ENCODE data around the gene POU2F3.
A peak's percentile ranks its signal among the peaks of the same experiment; 100 is the strongest.

POU2F3 gene

DNA sequence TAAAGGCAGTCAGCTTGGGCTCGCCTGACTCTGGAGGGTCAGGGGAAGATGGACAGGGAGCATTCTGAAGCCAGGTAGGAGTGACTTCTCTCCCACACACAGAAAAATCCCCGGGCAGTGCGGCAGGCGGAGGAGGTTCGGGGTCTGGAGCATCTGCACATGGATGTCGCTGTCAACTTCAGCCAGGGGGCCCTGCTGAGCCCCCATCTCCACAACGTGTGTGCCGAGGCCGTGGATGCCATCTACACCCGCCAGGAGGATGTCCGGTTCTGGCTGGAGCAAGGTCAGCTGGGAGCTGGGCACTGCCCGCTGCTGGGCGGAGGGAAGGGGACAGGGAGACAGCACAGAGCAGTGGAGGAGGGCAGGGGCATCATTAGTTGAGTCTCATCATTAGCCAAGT lies 13.2 kb upstream of the POU2F3 start:
- no peak for DNase-seq (ENCODE audit: low spot score)

DNA sequence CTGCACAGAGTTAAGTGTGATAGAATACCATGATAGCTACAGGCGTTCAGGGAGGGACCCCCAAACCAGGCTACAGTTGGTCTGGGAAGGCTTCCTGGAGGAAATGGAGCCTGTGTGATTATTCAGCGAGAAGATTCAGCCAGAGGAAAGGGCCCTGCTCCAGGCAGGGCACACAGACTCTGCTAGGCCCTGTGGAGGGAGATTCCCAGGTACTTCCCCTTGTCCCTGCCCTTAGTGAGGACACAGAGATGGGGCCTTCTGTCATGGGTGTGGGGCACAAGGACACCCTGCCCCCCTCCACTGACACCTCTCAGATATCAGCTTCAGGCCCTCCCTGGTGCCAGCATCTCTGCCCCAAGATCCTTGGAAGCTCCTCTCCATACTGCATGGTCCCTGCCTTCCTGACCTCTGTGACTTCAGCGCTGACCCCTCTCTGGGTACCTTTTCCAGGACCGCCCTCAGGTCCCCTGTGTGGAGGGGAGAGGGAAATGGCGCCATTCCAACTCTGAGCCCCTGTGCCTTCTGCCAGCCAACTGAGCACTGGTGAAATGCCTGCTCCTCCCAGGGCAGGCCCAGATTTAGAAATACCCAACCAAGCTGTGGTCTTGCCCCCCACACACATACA lies 12.6 kb upstream of the POU2F3 start:
- no peak for DNase-seq (ENCODE audit: low spot score)

DNA sequence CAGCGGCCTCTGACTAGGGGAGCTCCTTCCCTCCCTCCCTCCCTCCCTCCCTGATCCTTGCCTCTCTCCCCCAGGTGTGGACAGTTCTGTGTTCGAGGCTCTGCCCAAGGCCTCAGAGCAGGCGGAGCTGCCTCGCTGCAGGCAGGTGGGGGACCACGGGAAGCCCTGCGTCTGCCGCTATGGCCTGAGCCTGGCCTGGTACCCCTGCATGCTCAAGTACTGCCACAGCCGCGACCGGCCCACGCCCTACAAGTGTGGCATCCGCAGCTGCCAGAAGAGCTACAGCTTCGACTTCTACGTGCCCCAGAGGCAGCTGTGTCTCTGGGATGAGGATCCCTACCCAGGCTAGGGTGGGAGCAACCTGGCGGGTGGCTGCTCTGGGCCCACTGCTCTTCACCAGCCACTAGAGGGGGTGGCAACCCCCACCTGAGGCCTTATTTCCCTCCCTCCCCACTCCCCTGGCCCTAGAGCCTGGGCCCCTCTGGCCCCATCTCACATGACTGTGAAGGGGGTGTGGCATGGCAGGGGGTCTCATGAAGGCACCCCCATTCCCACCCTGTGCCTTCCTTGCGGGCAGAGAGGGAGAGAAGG lies 11.1 kb upstream of the POU2F3 start:
- DNase-seq (ENCODE audit: low spot score) = no peak

DNA sequence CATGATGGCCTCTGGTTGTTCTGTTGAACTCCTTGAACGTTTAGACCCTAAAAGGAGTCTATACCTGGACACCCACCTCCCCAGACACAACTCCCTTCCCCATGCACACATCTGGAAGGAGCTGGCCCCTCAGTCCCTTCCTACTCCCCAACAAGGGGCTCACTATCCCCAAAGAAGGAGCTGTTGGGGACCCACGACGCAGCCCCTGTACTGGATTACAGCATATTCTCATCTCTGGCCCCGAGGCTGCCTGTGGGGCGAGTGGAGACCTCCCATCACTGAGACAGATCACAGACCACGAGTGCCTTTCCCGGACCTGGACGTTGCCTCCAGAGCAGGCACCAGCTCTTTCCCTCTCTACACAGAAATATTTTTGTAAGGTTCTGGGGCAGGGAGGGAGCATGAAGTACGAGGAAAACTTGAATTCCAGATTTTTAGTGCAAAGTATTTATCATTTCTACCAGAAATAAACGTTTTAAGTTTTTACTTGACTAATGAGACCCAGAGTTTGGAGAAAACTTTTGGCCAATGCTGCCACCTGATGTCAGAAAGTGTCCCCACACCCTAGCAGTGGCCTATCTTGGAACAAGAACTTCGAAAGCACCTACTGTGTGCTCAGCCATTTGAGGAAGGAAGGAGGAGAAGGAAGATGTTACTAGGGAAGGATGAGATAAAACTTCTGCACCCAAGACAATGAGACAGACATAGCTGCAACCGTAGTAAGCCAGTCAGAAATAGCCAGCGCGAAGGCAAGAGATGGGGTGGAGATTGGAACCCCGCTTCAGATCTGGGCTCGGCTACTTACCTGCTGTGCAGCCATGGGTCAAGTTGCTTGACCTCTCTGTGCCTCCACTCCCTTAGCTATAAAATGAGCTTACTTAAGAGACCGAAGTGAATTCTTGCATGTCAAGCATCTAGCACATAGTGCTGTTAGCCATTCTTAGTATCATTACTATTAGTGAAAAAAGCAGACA lies 10.2 kb upstream of the POU2F3 start:
- no peak for DNase-seq (ENCODE audit: low spot score)

DNA sequence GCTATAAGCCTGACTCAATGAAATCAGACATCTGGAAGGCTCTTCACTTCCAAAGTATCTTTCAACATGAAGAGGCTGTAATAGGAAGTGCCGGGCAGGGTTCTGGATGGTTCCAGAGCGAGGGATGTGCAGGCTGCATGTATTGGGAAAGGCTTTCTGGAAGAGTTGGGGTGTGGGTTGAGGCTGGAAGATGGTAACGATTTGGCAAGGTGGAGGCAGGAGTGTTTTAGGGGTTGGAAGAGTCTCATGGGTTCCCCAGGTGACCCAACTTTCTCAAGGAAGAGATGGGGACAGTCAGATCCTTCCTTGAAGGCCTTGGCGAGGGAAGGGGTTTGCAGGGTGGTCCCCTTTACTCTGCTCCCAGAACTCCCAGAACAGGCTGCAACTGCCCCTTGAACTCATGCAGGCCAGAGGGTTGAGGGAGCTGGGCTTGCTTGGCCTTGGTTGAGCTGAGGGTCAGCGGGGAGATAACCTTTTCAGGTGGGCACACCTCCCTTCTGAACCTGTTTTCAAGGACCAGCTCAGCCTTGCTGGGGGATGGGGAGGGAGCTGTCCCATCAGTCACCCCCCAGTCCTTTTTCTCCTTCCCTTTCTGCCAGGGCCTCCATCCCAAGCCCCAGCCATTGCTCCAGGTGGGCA lies 9.4 kb upstream of the POU2F3 start:
- no peak for DNase-seq (ENCODE audit: low spot score)

DNA sequence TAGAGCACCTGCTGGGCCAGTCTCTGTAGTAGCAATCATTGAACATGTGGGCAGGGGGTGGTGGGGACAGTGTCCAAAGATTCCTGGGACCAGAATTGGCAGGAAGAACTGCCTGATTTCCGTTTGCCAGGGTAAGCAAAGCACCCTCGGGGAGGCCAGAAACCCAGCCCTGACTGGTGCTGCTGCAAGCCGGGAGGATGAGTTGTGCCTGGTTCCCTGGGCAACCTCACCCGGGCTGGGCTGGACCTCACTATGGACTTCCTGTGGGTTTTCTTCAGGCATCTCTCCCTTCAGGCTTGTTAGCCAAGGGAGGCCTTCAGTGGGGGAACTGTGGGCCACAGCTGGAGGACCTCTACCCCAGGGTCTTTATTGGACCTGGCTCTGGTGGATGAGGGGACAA lies 8.0 kb upstream of the POU2F3 start:
- no peak for DNase-seq (ENCODE audit: low spot score)

DNA sequence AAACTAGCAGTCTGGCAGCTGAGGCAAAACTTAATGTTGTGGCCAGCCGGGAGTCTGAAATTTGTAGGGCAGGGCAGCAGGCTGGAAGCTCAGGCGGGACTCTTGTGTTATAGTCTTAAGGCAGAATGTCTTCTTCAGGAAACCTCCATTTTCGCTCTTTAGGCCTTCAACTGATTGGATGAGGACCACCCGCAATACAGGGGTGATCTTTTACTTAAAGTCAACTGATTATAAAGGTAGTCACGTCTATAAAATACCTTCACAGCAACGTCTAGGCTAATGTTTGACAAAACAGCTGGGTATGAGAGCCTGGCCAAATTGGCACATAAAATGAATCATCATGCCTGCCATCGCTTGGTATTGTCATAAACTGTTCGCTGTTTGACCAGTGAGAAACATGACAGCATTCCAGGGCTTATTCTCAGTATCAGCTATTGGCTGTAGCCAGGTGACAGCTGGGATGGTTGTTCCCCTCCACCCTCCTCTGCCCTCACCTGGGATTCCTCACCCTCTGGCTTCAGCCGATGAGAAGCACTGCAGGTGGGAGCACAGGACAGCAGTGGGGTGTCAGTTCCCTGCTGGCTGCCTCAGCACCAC lies 6.6 kb upstream of the POU2F3 start:
- DNase-seq (ENCODE audit: low spot score) = no peak

DNA sequence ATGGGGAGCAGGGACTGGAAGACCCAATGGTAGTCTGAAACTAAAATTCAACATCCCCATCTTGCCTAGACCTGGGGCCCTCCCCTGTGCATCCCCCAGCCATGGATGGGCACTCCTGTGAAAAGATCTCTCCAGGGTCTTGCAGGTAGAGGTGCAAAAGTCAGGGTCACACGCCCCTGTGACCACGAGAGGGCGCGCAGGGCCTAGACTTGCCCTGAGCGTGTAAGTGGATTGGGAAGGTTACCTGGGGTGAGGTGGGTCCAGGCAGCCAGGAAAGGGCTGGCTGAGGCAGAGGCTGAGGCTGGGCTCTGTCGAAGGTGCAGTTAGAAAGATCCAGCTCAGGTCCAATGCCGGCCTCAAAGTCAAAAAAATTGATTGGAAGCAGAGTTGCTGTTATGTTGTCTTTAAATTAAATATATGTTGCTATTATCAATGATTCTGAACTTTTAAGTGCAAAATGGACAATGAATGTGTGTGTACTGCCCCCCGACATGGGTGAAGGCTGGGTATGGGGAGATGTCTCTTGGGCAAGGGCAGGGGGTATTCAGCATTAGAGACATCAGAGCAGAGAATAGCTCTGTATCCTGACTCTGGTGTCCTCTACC lies 4.8 kb upstream of the POU2F3 start:
- DNase-seq (ENCODE audit: low spot score) = no peak

DNA sequence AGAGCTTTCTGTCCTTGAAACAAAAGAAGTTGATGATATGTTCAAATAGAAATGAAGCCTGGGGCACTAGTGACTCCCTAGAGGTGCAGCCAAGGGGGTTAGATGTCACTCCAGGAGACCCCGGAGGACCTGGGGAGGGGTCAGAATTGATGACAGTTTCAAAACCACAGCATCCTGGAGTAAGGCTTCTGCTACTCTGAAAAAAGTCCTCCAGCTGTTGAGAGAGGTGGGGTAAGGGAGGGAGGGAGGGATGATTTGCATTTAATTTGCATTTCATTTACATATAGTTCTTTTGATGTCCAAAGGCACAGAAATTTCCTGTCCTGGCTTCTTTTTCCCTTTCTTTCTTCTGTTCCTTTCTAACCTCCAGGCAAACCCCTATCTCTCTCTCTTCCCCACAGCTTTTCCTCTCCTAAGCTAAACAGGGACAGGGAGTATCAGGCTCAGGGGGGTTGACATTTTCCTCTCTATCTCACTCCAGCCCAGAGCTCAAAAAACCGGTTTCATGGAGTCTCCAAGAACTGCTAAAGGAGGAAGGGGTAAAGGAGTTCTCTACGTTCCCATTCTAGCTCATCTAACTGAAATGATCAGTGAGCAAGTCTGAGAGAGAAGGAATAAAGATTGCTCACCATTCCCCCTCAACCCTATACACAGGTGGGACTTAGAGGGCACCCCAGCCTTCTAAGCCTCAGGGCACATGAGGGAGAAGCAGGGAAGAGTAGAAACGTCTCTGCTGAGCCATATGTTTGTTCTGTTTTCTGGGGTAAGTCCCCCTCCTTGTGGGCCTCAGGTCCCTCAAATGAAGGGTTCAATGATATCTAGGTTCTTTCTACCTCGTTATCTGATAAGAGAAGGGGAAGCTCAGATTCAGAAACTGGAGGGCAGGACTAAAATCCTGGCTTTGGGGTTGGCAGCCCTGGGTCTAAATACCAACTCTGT lies 3.5 kb upstream of the POU2F3 start:
- DNase-seq (ENCODE audit: low spot score) = no peak

DNA sequence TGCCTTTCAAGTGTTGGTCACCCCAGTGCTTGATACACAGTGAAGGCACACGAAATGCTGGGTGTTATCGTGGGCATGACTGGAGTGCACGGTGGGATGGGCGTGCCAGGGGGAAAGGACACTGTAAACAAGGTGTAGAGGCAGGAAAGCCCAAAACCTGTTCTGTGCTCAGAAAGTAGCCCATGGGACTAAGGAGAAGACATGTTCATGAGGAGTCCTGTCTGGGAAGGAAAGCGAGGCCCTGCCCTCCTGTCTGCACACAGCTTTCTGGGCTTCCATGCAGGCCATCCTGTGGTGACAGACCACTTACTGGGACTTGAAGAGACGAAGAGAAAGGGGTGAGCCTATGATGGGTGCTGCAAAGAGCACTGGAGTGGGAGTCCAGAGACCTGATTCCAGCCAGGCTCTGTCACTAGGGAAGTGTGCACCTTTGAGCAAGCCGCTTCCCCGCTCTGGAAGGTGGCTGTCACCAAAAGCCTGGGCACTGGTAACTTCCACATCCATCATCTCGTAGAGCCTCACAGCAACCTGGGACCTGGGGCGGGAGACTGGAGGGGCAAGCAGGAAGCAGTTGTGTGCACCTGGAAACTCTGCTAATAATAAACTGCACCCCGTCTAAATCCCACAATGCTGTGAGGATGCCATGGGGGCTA lies 846 bp upstream of the POU2F3 start:
- DNase-seq (ENCODE audit: low spot score) = no peak

DNA sequence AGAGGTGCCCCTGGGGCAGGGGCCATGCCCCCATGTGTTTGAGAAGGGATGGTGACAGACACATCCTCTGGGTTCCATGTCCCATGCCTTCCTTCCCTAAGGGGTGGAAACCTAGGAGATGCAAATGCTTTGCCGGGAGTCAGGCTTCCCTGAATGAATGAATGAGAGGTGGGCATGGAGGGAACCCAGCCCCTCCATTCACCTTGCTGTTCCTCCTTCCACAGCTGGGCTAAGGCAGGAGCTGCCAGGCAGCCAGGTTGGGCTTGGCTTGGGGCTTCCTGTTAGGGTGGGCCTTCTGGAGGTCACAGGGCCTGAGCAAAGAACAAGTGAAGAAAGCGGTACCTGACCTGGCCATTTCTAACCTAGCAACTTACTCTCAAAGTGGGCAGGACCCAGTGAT lies 926 bp downstream of the POU2F3 start:
- DNase-seq (ENCODE audit: low spot score) = no peak

DNA sequence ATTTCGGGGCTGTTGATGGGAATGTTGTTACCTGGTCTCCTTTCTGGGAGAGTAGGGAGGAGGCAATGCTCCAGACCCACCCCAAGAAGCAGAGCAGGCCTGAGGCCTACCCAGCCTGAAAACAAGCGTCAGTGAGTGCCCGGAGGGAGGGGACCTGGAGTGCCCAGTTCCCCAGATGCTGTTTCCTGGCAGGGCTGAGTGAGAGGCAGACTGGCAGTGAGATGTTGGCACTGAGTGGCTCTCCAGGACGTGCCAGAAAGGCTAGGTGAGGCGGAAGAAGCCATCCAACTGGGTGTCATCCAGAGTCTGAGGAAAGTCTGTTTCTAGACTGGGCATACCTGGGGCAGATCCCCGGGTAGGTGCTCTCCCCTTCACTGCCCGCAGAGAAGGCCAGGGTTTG lies 1.3 kb downstream of the POU2F3 start:
- DNase-seq (ENCODE audit: low spot score) = no peak

DNA sequence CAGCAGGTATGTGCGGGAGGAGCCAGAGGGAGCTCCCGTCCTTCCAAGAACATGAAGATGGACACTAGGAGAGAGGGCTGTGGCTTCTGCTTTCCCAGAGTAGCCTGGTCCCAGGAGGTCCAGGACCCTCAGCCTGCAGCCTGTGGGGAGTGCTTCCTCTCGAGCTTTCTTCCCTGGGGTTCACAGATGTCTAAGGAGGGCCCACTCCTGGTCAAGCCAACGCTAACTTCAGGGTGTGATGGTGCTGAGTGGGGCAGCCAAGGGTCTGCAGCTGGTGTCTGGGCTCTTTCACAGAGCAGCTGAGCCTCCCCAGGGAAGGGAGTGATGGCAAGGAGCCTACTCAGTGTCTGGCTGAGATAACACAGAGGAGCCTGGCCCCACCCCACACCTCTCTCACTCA lies 3.3 kb downstream of the POU2F3 start:
- no peak for DNase-seq (ENCODE audit: low spot score)

DNA sequence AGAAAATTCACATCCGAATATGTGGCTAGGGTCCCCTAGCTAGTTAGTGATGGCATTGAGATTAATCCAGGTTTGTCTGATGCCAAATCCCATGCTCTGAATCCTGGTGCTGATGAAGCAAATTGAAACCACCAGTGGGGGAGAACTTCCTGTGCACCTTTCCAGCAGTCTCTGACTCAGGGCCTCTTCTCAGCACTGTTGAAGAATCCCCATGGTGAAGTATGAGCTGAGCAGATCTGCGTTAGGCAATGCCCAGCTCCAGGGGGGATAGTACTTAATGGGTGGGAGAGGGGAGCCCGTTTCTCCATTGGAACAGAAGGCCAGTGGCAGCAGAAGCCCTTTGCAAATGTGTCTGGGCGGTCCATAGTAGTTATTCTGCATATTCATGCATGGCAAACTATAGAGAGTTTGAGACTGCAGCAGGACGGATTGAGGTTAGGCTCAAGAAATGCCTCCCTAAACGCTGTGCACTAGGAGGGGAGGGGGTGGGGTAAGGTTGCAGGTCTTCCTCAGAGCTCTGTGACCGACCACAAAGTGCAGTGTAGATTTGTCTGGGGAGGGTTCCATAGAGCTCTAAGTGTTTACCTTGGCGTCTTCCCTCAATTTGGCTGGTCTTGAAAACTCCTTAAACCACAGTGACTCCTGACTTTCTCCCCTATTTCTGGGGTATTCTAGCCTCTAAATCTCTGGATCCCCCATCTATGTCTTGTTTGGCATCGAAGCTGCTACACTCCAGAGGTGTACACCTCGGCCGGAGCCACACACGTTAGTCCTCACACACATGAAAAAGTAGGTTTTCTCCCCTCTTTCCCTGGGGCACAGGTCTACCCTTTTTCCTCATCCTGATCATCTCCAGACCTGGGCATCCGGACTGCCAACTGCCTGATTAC lies 4.8 kb downstream of the POU2F3 start:
- DNase-seq (ENCODE audit: low spot score) = no peak

DNA sequence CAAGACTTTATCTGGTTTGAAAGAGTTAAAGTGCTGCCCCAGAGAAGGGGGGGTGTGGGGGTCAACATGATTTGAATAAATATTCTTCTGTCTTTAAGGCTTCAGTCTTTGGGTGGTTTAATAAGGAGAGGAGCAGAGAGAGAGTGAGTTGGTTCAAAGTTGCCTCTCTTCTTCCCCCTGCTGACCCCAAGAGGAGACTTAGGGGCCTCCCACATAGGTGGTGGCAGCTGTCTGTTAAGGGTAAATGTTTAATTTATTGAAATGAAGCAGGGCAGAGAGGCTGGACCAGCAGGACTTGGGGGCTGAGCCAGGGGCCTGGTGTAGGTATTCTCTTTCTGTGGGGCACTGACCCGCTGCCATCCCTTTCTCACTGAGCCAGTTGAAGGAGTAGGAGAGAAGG lies 5.5 kb downstream of the POU2F3 start:
- DNase-seq (ENCODE audit: low spot score) = no peak

DNA sequence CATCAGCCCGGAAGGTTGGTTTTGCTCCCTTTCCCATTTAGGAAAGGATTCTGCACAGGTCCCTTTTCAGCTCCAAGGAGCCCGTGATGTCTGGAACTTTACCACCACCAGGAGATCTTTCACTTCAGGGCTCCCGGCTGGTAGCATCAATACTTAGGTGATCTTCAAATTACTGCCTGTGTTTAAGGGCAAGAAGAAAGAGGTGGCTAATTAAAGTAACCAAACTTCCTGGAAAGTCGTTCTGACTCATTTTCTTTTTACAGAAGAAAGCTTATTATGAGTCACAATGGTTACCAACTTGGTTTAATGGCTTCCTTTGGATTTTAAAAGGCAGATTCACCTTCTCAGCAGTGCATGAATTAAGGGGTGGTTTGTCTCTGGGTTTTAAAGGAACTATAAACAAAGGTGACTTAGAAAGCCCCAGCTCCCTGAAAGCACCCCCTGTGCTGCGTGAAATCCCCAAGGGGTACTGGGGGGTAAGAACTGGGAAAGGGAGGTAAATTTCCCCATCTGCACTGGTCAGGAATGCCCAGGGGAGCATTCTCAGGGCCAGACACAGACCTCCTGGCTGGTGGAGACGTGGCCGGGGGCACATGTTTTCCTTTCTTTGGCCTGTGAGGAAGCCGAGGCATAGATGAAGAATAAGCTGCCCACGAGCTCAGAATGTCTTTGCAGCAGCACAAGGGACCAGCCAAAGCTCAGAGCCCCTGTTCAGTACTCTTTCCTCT lies 8.8 kb downstream of the POU2F3 start:
- peak; percentile 72 for DNase-seq (ENCODE audit: low spot score)

DNA sequence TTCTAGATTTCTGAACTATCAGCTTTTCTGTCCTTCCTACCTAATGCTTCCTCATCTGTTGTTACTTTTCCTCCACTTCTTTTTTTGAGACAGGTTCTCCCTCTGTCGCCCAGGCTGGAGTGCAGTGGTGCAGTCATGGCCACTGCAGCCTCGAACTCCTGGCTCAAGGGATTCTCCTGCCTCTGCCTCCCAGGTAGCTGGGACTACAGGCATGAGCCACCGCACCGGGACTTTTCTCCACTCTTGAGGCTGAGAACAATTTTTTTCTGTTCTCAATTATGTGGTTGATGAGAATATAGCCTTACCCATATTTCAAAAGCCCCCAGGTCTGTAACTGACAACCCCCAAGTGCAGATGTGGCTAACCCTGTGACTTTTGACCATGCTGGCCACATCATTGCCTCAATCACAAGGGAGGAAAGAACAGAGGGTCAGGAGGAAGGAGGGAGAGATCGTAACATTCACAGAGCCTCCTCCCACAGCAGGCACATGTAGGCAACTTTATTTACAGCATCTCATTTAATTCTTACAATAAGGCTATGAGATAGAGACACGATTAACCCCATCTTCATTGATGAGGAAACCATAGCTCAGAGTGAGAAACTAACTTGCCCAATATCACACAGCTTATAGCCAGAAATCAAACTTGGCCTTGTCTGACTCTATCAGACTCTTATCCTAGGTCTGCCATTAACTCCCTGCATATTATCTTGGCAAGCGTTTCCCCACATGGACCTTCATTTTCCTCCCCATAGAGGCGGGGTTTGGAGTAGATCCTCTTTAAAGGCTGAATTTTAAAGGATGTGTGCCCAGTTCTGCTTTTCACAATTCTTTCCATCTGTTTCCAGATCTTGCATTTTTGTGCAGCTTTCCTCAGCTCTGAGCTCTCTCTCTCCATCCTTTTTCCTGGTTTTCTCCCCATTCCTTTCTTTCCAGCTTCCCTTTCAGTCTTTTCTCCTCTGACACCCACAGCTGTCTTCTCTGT lies 9.6 kb downstream of the POU2F3 start:
- DNase-seq (ENCODE audit: low spot score) = no peak

Measured in COLO829 (cell line).